Neural cell (in vitro differentiated cells): ENCODE data around the gene CMKLR1.

Experiments
- EP300 ChIP-seq: fragments of 450-650 bp; conservative IDR thresholded peaks from 2 replicates; pipeline ENCODE4 v1.6.1; 2014; ENCODE audit warnings: antibody characterized with exemption, mild to moderate bottlenecking, moderate library complexity; ENCODE audit not compliant: poor library complexity, severe bottlenecking
- POLR2AphosphoS5 ChIP-seq: IDR thresholded peaks from 2 replicates; pipeline ENCODE4 v1.6.1; 2012
- RAD21 ChIP-seq: fragments of 450-650 bp; conservative IDR thresholded peaks from 2 replicates; pipeline ENCODE4 v1.6.1; 2014; ENCODE audit warnings: antibody characterized with exemption, mild to moderate bottlenecking, moderate library complexity
- SMC3 ChIP-seq: fragments of 450-650 bp; conservative IDR thresholded peaks from 2 replicates; pipeline ENCODE4 v1.6.1; 2014; ENCODE audit warnings: antibody characterized with exemption, mild to moderate bottlenecking, moderate library complexity; ENCODE audit not compliant: poor library complexity
- TAF1 ChIP-seq: IDR thresholded peaks from 2 replicates; pipeline ENCODE4 v1.6.1; 2012; ENCODE audit warnings: low read depth
- TF ChIP-seq, protein P1 (sequence below): fragments of 450-650 bp; IDR thresholded peaks from 2 replicates; pipeline ENCODE4 v1.5.1; 2014; ENCODE audit warnings: antibody characterized with exemption, mild to moderate bottlenecking, moderate library complexity; ENCODE audit not compliant: poor library complexity, severe bottlenecking
- TF ChIP-seq, protein P2 (sequence below): IDR thresholded peaks from 2 replicates; pipeline ENCODE4 v1.6.1; 2012; ENCODE audit warnings: borderline replicate concordance

DNA sequence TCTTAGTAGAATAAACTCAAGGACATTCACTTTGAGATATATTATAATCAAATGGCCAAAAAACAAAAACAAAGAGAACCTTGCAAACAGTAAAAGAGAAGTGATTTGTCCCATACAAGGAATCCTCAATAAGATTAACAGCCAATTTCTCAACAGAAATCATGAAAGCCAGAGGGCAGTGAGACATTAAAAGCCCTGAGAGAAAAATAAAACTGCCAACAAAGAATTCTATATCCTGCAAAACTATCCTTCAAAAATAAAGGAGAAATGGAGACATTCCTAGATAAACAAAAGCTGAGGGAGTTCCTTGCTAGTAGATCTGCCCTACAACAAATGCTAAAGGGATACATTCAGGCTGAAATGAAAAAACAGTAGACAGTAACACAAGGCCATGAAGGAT is 78.1 kb downstream of the CMKLR1 start:
- TF ChIP-seq, protein P1, sequence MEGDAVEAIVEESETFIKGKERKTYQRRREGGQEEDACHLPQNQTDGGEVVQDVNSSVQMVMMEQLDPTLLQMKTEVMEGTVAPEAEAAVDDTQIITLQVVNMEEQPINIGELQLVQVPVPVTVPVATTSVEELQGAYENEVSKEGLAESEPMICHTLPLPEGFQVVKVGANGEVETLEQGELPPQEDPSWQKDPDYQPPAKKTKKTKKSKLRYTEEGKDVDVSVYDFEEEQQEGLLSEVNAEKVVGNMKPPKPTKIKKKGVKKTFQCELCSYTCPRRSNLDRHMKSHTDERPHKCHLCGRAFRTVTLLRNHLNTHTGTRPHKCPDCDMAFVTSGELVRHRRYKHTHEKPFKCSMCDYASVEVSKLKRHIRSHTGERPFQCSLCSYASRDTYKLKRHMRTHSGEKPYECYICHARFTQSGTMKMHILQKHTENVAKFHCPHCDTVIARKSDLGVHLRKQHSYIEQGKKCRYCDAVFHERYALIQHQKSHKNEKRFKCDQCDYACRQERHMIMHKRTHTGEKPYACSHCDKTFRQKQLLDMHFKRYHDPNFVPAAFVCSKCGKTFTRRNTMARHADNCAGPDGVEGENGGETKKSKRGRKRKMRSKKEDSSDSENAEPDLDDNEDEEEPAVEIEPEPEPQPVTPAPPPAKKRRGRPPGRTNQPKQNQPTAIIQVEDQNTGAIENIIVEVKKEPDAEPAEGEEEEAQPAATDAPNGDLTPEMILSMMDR = no peak
- TF ChIP-seq EP300 = no peak
- TF ChIP-seq, protein P2, sequence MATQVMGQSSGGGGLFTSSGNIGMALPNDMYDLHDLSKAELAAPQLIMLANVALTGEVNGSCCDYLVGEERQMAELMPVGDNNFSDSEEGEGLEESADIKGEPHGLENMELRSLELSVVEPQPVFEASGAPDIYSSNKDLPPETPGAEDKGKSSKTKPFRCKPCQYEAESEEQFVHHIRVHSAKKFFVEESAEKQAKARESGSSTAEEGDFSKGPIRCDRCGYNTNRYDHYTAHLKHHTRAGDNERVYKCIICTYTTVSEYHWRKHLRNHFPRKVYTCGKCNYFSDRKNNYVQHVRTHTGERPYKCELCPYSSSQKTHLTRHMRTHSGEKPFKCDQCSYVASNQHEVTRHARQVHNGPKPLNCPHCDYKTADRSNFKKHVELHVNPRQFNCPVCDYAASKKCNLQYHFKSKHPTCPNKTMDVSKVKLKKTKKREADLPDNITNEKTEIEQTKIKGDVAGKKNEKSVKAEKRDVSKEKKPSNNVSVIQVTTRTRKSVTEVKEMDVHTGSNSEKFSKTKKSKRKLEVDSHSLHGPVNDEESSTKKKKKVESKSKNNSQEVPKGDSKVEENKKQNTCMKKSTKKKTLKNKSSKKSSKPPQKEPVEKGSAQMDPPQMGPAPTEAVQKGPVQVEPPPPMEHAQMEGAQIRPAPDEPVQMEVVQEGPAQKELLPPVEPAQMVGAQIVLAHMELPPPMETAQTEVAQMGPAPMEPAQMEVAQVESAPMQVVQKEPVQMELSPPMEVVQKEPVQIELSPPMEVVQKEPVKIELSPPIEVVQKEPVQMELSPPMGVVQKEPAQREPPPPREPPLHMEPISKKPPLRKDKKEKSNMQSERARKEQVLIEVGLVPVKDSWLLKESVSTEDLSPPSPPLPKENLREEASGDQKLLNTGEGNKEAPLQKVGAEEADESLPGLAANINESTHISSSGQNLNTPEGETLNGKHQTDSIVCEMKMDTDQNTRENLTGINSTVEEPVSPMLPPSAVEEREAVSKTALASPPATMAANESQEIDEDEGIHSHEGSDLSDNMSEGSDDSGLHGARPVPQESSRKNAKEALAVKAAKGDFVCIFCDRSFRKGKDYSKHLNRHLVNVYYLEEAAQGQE = no peak
- no peak for TF ChIP-seq POLR2AphosphoS5
- TF ChIP-seq TAF1 = no peak
- TF ChIP-seq RAD21 = no peak
- no peak for TF ChIP-seq SMC3
